ENCODE results near the gene CWC22. TPM values are rescaled to one million over a fixed set of nuclear protein-coding genes. Genes with fewer than 3 reads are reported as not detected.

The CWC22 gene
- polyA plus RNA-seq, 1 of the 3 experiments (the other 2 are of a cell fraction), result 2.7 TPM

GRCh38 chr2:179951680-179952079, 55.4 kb downstream of the CWC22 start (continued):
- TF ChIP-seq JUND (IDR thresholded peaks at IDR 0.05), result no peak
- no peak for TF ChIP-seq ZBTB33 (IDR thresholded peaks at IDR 0.05; ENCODE audit: borderline replicate concordance, low read depth)
- TF ChIP-seq EZH2phosphoT487 (IDR thresholded peaks at IDR 0.05; ENCODE audit: borderline replicate concordance, low read depth), result no peak
- TF ChIP-seq RCOR1 (IDR thresholded peaks at IDR 0.05; ENCODE audit: low read length), result no peak
- no peak for TF ChIP-seq FOSL2 (IDR thresholded peaks at IDR 0.05; ENCODE audit: borderline replicate concordance, low read depth)
- TF ChIP-seq MAX (IDR thresholded peaks at IDR 0.05; ENCODE audit: low read depth), result no peak
- no peak for TF ChIP-seq FOXM1 (IDR thresholded peaks at IDR 0.05; ENCODE audit: low read depth)
- TF ChIP-seq RXRA (IDR thresholded peaks at IDR 0.05; ENCODE audit: borderline replicate concordance, low read depth), result no peak
- no peak for TF ChIP-seq RAD21 (IDR thresholded peaks at IDR 0.05; ENCODE audit: low read length)
- TF ChIP-seq RFX5 (IDR thresholded peaks at IDR 0.05; ENCODE audit: low read length), result no peak
- no peak for TF ChIP-seq PBX3 (IDR thresholded peaks at IDR 0.05)
- no peak for TF ChIP-seq MEF2A (IDR thresholded peaks at IDR 0.05; ENCODE audit: borderline replicate concordance, low read depth)

- no peaks in the 10 kb centered on the region for H3K9me2 ChIP-seq
- peaks cover 0 to 5% of the 10 kb centered on the region in 2 experiments; a peak in 2 of 4 replicates for H3K4me1 ChIP-seq (ENCODE audit: control insufficient read depth in 1 of 2, insufficient read depth in 2 of 2, low read depth in 1 of 2, low read length in 1 of 2)
- no peak overlapping the region for H2AFZ ChIP-seq (ENCODE audit: low read depth)
- no peaks in the 10 kb centered on the region for H3F3A ChIP-seq (replicated peaks; ENCODE audit: insufficient read depth)
- no peaks in the 10 kb centered on the region for H3K27me3 ChIP-seq (ENCODE audit: insufficient read depth)
- no peak overlapping the region for H3K4me3 ChIP-seq (ENCODE audit: low read depth in 2 of 2, low read length in 1 of 2)
- no peaks in the 10 kb centered on the region for H3K79me2 ChIP-seq (ENCODE audit: insufficient read depth)
- no peaks in the 10 kb centered on the region for H3K9me3 ChIP-seq
- H3K4me2 ChIP-seq, result no peak overlapping the region
- no peak for DNase-seq
- peaks cover 82 to 86% of the 10 kb centered on the region in 2 experiments for H3K36me3 ChIP-seq (replicated peaks in 1 of 2; ENCODE audit: control insufficient read depth in 1 of 2, insufficient read depth in 2 of 2, low read length in 1 of 2)
- ChIA-PET POLR2A (no interaction called here), CTCF (interaction anchor here (1.1 kb wide), 1 partner anchor 30 kb away, joined by 3 read pairs; no protein-coding TSS in a partner anchor)
- no peak overlapping the region for H3K27ac ChIP-seq (ENCODE audit: low read depth in 2 of 2, low read length in 1 of 2)
- H4K20me1 ChIP-seq (ENCODE audit: insufficient read depth), result no peaks in the 10 kb centered on the region
- H3K9ac ChIP-seq, result no peak overlapping the region
- WGBS (ENCODE audit: low lambda C conversion rate), result 92% methylated on average over 5 of the region's 5 CpGs
- TF ChIP-seq YY1 (IDR thresholded peaks at IDR 0.05; ENCODE audit: low read depth) (no peak), FOXJ3 (CRISPR knock-in tag; IDR thresholded peaks at IDR 0.05) (no peak), MAX (IDR thresholded peaks at IDR 0.05; ENCODE audit: low read depth) (no peak), CHD2 (IDR thresholded peaks at IDR 0.05; ENCODE audit: low read length, partially characterized antibody) (no peak), NFIC (IDR thresholded peaks at IDR 0.05; ENCODE audit: borderline replicate concordance) (no peak), RCOR1 (IDR thresholded peaks at IDR 0.05; ENCODE audit: low read length) (no peak), POLR2AphosphoS5 (IDR thresholded peaks at IDR 0.05; ENCODE audit: low read depth, low read length) (no peak), JUND (IDR thresholded peaks at IDR 0.05) (no peak), RXRA (IDR thresholded peaks at IDR 0.05; ENCODE audit: borderline replicate concordance, low read depth) (no peak), IRF3 (IDR thresholded peaks at IDR 0.05; ENCODE audit: low read depth, low read length) (no peak), TCF12 (IDR thresholded peaks at IDR 0.05) (no peak), SMC3 (IDR thresholded peaks at IDR 0.05; ENCODE audit: low read depth, low read length) (no peak), USF1 (IDR thresholded peaks at IDR 0.05; ENCODE audit: borderline replicate concordance, low read depth) (no peak), MEF2A (IDR thresholded peaks at IDR 0.05; ENCODE audit: borderline replicate concordance, low read depth) (no peak), EZH2phosphoT487 (IDR thresholded peaks at IDR 0.05; ENCODE audit: borderline replicate concordance, low read depth) (no peak), ZBTB33 (IDR thresholded peaks at IDR 0.05; ENCODE audit: borderline replicate concordance, low read depth) (no peak), SIN3A (IDR thresholded peaks at IDR 0.05; ENCODE audit: borderline replicate concordance, low read depth, low read length) (no peak), USF2 (IDR thresholded peaks at IDR 0.05; ENCODE audit: borderline replicate concordance, low read depth, low read length) (no peak)
Measured at GRCh38 chr2:179950391-179950790, 56.7 kb downstream of the CWC22 start.
